ENCODE data around the gene PPHLN1.
"Not testable (repeated sequence)": the region's sequence is repeated elsewhere in the genome, so short reads cannot be mapped to it uniquely, and the experiment has no call there.

Gene PPHLN1

DNA sequence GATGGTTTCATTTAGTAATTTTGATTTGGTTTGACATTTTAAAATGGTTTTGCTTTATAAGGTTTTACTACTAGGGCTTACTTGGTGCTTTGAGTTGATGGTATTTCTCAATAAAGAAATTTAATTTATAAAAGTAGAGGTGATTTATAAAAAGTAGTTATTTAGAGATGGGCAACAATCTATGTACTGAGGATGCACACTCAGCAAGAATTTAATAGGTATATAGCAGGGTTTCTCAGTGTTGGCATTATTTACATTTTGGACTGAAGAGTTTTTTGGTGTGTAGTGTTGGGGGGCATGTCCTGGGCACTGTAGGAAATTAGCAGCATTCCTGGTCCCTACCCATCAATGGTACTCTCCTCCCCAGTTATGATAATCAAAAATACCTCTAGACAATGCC is 47.7 kb downstream of the PPHLN1 start:
- DNase-seq: no peak

- no peak for DNase-seq
These were observed 54.8 kb downstream of the PPHLN1 start for GRCh38 chr12:42380733-42381132.

DNA sequence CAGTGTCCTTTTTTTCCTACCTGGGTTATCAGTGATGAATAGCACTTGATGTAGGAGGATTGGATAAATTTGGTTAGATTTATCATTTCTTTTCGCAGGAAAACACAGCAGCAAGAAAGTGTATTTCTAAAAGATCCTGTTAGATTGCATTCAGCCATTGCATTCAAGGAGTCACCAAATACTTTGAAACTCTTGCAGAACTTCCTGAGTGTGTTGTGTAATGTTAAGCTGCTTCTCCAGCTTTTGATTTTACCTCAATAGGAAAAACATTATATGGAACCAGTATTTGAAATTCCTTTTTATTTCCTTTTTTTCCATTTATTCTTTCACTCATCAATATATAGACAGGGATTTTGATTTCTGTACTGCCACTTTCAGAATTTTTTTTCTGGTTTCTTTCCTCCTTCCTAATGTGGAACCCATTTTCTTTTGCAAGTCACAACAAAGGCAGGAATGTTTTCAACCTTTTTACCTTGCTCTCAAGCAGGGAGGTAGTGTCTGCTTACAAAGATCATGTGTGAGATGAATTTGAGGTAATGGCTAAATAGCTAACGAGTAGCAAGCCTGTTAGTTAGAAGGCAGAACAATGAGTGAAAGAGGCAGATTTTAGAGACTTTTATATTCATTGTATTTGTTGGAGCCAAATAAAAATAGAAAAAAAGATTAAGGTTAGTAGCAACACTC is 56.2 kb downstream of the PPHLN1 start:
- no peak for DNase-seq

- no peak for DNase-seq
These were observed 59.4 kb downstream of the PPHLN1 start for GRCh38 chr12:42385326-42385841.

GRCh38 chr12:42386308-42386707 is 60.3 kb downstream of the PPHLN1 start:
- no peak for DNase-seq

GRCh38 chr12:42388086-42388485 is 62.1 kb downstream of the PPHLN1 start:
- DNase-seq: not testable (repeated sequence)

GRCh38 chr12:42394429-42394828 is 68.5 kb downstream of the PPHLN1 start:
- no peak for DNase-seq

GRCh38 chr12:42396473-42397259 is 70.7 kb downstream of the PPHLN1 start:
- no peak for DNase-seq

GRCh38 chr12:42402821-42403411 is 76.9 kb downstream of the PPHLN1 start:
- DNase-seq: no peak

DNA sequence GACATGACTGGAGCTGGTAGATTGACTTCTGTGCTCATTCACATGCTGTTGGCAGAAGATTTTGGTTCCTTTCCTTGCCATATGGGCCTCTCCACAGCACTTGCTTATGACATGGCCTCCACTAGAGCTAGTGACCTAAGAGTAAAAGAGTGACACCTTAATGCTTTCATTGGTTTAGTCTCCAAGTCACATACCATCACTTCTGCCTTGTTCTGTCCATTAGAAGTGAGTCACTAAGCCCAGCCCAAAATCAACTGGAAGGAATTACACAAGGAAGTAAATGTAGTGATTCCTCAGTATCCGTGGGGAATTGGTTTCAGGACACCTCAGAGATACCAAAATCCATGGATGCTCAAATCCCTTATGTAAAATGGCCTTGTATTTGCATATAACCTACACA is 81.3 kb downstream of the PPHLN1 start:
- no peak for DNase-seq

GRCh38 chr12:42409471-42409870 is 83.5 kb downstream of the PPHLN1 start:
- no peak for DNase-seq

DNA sequence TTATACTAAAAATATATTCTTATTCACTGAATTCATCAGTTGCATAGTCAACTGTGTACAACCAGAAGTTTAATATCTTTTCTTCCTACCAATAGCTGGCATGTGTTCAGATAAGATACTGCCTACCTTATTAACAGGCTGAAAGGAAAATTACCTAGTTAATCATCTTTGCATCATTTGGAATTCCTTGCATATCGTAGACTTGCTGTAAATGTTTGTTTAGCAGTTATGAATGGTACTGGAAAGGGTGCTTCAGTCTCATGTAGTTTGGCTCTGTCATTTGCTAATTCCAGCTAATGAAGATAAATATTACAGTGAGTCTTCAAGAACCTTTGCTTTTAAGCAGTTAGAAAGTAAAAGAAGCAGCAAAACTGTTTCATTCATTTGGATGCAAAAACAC is 84.4 kb downstream of the PPHLN1 start:
- DNase-seq: no peak

DNA sequence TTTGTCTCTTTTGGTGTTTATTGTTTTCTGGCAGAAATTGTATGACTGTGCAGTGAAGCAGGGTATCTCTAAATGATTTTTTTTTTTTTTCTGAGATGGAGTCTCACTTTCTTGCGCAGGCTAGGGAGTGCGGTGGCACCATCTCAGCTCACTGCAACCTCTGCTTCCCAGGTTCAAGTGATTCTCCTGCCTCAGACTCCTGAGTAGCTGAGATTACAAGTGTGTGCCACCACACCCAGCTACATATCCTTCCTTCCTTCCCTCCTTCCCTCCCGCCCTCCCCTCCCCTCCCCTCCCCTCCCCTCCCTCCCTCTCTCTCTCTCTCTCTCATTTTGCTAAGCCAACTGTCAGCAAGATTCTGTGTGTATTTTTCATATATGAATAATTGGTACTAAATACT is 94.4 kb downstream of the PPHLN1 start:
- no peak for DNase-seq

- DNase-seq: no peak
These were observed 96.1 kb downstream of the PPHLN1 start for GRCh38 chr12:42421844-42422779.

DNA sequence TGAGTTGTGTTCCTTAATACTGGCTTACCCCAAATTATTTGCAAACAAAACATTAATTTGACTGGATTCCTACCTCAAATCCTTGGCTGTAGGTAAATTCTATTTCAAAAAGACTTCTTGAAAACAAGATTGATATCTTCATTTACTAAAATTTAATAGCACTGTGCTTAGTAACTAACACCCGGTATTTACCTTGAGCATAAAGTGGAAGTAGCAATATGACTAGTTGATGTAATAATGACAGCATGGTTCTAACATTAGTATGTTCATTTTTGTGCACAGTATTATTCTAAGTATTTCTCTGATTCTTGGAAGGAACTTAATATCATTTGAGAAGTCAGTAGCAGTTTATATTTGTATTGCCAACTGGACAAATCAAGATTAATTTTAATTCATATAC is 96.8 kb downstream of the PPHLN1 start:
- DNase-seq: no peak

DNA sequence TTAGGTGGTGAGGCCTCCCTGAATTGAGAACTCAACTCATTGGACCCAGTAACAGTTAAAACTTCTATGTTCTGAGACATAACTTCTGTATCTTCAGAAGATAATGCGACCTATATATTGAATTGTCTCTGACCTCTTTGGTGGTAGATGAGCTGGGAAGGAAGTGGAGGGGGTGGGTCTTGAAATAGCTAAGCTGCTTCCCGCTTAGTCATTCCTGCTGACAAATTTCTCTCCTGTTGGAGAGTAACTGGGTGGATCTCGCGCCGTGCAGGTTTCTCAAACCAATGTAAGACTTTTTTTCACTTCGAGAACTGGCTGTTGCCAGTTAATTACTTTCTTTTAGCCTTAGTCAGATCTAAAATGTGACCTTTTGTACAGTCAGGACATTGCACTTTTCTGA is 100.8 kb downstream of the PPHLN1 start:
- DNase-seq: no peak

DNA sequence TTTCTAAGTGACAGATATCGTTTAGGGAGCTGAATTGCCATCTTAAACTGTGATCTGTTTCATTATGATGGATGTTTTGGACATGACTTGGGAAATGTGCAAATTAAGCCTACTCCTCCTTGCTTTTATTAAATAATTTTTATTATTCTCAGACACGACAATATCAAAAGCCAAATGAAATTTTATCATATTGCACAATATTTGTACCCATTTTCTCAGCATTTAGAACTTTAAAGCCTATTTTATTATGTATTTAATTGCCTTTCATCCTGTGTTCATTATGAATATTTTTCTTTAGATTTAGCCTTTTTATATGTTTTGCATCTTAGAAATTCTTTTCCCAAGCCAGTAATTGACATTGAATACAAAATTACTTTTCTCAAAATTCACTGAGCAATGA is 102.9 kb downstream of the PPHLN1 start:
- no peak for DNase-seq

- no peak for DNase-seq
These were observed 106.7 kb downstream of the PPHLN1 start for GRCh38 chr12:42432517-42433140.

DNA sequence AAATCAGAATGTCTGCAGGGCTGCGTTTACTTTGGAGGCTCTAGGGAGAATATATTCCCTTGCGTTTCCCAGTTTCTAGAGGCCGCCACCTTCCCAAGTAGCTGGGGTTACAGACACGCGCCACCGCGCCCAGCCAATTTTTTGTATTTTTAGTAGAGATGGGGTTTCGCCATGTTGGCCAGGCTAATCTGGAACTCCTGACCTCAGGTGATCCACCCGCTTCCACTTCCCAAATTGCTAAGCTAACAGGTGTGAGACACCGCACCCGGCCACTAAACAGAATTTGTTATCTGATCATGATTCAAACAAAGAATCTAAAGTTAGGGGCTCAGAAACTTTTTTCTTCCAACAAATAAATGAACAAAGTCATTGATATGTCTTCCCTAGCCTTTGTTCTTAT is 114.6 kb downstream of the PPHLN1 start:
- DNase-seq: no peak

- DNase-seq: no peak
These were observed 116.4 kb downstream of the PPHLN1 start for GRCh38 chr12:42442311-42442759.

DNA sequence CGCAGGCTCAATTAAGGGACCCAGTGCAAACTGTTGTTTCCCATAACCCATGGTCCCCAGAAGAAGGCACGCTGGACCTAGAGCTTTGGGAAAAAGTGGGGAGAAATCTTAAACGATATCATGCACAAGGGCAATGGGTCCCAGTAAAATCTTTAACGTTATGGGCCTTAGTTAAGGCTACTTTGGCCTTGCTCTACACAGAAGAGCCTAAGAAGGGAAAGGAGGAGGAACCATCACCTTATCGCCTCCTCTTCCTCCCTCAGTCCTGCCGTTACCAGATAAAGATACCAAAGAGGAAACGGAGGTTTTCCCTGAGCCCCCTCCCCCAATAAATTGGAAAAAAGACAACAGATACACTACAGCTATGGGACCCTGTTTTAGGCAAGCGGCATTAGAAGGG is 116.9 kb downstream of the PPHLN1 start:
- no peak for DNase-seq

Measured in stimulated activated CD4-positive, alpha-beta T cell treated with anti-CD3 and anti-CD28 coated beads, Interleukin-12 subunit alpha, Interleukin-12 subunit beta, amount 100 ng/mL, for 4 hours (primary cell).